NCI-H1105 treated with DMSO at 0.1 percent for 48 hours (cell line): ENCODE results near the gene MAPT.
"Not testable (repeated sequence)": the region's sequence is repeated elsewhere in the genome, so short reads cannot be mapped to it uniquely, and the experiment has no call there.

Source experiments
- DNase-seq: peaks from one replicate; lab custom pipeline; 2025; lab: John Stamatoyannopoulos, UW

The MAPT gene

DNA sequence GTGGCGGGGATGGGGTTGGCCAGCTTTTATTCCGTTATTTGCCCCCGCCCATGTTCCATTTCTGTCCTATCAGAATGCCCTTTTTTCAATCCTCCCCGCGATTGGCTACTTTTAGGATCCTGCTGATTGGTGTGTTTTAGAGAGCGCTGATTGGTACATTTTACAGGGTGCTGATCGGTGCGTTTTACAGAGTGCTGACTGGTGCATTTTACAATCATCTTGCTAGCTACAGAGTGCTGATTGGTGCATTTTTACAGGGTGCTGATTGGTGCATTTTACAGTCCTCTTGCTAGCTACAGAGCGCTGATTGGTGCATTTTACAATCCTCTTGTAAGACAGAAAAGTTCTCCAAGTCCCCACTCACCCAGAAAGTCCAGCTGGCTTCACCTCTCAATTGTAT, 32.2 kb upstream of the MAPT start:
- not testable (repeated sequence) for DNase-seq

DNA sequence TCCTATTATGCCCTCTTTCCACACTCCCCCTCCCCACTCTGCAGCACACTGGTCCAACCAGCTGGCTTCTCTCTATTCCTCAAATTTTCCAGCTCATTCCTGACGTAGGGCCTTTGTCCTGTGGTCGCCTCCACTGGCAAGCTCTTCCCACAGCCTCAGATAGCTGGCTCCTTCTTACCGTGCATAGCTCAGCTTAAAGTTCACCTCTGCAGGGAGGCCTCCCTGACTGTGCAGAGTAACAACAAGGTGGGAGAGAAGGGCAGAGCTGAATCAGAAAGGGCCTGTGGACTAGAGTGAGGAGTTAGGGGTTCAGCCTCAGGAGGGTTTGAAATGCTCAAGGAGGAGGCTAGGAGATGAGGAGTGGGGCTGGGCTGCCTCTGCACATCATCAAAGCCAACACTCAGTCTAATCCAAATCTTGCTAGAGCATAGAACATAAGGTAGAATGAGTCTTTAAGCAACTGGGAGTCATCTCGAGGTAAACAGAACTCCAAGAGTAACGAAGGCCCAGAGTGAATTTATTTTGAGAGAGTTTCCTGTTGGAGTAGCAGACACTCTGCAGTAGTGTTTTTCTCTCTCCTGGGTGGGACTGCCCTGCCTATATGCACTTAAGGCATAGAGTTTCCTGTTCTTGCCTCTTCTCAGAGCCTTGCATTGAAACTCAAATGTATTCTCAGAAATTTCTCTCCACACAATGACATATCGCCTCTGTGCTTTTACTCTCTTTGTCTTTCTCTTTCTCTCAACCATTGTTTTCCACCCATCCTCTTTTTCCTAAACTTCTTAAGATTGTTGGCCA, 30.3 kb upstream of the MAPT start:
- no peak for DNase-seq

DNA sequence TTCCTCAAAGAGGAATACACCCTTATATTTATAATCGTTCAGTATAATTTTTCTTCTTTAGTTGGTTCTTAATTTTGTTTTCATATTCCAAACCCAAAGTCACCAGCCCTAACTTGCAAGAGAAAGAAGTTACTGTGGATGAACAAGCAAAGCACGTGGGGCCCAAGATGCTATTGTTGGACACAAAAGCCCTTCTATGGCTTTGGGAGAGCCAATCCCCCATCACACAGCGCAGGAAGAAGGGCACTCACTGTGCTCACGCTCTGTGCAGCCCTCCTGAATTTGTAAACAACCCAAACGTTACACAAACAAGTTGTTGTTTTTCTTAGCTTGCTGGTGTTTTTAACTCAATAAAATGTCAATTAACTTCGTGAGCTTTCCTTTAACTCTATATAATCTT, 27.2 kb upstream of the MAPT start:
- DNase-seq, result no peak

DNA sequence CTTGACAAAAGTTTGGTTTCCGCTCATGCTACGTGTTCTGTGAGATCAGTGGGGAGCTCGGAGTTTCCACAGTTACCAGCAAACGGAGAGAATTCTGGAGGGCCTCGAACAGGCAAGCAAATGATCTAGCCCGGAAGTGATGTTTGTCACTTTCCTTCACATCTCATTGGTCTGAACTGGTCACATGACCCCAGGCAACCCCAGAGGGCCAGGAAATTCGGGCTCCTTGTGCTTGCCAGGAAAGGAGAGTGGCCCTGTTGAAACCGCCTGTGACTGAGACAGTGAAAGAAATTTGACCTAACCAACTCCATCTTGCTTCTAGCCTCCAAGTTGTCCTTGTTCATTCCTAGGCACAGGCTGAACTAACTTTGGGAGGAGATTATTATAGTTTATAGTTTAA, 26.7 kb upstream of the MAPT start:
- DNase-seq, result no peak

DNA sequence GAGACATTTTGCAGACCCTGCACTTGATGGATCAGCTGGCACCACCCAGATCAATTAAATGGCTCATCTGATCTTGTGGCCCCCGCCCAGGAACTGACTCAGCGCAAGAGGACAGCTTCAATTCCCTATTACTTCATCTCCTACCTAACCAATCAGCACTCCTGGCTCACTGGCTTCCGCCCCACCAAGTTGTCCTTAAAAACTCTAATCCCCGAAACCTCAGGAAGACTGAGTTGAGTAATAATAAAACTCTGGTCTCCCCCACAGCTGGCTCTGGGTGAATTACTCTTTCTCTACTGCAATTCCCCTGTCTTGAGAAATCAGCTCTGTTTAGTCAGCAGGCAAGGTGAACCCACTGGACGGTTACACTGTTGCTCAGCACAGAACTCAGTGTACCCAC, 26.1 kb upstream of the MAPT start:
- no peak for DNase-seq

DNA sequence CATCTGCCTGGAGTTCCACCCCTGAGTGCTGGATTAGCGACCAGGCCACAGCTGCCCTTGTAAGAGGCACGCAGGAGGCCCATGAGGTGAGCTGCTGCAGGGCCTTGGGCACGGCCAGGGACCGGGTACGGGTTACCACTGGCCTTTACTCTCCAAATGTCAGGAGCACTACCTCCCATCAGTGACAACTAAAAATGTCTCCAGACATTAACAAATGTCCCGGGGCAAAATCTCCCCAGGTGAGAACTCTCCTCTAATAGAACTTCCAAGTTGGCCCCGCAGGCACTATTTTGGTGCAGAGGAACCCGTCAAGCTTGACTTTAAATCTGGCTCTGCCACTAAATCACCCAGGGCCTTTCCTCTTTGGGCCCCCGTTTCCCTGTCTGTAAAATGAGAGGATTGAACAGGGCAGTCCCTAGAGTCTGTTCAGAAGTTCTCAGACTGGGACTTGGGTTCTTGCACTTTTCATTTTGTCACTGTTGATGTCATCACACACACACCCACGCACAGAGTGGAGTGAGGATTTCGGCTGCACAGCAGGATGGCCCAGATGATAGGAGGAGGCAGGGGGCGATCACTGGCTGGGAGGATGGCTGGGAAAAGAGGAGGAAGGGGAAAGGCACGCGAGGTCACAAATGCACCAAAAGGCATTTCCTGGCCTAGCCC, 24.5 kb upstream of the MAPT start:
- DNase-seq, result no peak

DNA sequence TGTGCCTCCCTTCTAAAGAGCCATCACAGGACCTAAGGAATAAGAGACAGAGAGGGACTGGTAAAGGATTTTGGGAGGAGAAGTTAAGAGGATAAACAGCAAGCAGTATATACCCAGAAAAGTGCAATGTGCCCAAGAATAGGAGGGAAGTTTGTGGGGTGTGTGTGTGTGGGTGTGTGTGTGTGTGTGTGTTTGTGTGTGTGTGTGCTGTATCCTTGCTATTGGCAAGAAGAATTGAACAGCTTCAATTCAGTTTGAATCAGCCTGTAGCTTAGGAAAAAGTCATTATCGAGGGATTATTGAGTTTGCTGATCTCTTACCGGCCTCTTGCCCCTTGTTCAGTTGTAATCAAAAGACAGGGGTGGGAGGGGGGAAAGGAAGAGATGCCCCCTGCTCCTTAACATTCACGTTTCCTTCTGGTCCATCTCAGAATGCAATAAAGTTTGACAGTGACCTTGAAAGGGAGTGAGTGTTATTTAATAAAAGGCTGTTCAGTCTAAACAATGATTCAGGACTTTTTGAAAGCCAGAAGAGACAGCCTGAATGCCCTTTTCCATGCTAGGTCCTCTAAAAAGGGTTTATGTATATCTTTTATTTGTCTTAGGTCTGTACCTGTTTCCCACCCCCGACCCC, 23.9 kb upstream of the MAPT start:
- no peak for DNase-seq

DNA sequence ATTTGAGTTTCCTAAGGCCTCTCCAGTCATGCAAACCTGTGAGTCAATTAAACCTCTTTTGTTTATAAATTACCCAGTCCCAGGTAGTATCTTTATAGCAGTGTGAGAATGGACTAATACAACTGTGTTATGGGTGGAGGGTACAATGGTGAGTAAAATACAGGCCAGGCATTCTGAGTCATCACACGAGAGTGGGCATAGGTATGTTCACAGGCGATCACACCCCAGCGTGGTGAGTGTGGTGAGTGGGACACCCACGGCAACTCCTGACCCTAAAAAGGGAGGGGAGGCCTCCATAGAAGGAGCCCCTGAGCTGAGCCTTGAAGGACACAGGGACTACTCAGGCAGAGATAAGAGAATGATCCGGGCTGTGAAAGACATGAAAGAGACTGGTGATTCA, 22.6 kb upstream of the MAPT start:
- no peak for DNase-seq

DNA sequence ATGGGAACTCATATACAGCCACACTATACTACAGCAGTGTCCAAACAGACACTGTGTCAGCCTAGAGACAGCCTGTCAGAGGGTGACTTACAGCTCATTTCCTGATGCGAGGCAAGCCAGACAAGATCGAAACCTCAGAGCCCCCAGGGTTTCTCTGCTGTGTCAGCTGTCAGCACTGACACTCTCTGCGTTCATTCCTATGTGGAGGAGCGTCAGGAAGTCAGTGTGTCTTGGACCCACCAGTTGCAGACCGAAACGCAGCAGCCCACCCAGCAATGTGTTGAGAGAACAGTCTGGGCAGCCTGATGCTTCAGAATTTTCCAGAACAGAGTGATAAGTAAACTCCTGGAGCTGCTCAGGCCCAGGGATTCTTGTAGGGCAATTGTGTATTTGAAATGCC, 20.6 kb upstream of the MAPT start:
- DNase-seq, result no peak

DNA sequence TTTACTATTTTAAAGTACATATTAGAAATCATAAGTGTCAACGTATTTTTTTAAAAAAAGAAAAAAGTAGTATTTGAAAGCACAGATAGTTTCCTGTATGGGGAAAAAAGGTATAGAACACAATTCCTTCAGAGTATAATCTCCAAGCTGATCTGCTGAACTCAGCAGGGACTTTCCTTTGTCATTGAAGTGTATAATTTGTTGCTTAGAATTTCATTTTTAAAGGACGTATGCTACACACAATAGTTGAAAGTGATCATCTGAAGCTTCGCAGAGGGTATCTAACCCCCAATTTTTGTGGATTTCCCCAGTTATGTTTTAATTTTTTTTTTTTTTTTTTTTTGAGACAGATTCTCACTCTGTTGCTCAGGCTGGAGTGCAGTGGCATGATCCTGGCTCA, 20.2 kb upstream of the MAPT start:
- DNase-seq, result no peak

DNA sequence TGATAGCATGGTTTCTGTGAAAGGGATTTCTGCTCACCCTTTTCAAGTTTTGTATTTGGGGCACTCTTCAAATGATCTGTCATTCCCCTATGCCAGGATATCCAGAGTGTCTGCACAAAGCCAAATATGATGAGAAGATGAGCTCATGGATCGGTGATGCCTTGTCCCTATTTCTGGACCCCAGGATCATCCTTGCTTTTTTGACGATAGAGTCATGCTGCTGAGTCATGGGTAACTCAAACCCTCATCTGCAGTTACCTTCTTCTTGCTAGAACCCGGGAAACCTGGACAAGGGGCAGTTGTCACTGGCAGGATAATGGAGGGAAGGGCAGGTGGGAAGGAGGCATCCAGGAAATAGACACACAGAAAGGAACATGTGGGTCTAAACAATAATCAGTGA, 17.8 kb upstream of the MAPT start:
- DNase-seq, result no peak

DNA sequence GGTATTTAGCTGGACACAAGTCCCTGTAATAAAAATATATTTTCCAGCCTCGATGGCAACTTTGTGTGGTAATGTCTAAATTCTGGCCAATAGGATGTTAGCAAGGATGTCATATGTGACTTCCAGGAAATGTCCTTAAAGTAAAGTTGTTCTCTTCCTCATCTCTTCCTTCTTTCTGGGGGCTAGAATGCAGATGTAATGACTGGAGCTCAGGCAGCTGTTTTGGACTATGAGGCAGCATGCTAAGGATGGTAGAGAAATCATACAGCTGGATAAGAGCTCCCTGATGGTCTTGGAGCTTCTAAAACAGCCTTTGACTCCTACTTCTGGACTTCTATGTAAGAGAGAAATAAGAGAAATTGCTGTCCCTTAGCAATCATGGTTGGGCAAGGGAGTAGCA, 16.9 kb upstream of the MAPT start:
- no peak for DNase-seq

DNA sequence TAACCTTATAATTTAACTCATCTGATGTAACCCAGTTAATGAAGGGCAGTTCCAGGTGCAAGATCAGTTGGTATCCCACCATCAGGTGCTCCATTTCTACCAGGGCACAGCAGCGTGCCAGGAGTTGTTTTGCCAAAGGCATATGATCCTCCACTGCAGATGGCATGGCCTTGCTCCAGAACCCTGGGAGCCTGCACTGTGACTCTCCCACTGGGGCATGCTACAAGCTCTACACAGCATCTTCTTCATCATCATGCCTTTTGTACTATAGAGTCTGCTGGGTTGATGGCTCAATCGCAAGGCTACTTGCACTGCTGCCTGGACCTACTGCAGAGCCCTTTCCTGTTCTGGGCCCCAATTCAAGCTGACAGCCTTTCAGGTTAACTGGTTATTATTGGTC, 11.3 kb upstream of the MAPT start:
- DNase-seq, result no peak

DNA sequence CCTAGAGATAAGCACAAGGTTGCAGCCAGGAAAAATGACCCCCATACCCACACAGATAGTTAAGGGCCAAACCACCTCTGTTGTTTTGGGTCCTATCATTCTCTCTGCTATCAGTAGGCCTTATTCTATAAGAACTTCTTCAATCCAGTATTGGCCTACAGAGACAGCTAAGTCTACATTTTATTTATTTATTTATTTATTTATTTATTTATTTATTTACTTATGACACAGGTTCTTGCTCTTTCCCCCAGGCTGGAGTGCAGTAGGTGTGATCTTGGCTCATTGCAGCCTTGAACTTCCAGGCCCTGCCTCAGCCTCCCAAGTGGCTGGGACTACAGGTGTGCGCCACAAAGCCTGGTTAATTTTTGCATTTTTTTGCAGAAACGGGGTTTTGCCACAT, 7.5 kb upstream of the MAPT start:
- no peak for DNase-seq

DNA sequence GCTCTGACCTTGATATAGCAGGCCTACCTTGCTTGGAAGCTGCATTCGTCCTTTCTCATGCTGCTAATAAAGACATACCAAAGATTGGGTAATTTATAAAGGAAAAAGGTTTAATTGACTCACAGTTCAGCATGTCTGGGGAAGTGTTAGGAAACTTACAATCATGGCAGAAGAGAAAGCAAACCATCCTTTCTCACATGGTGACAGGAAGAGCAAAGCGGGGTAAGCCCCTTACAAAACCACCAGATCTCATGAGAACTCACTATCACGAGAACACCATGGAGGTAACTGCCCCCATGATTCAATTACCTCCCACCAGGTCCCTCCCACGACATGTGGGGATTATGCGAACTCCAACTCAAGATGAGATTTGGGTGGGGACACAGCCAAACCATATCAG, 6.0 kb upstream of the MAPT start:
- DNase-seq, result no peak

DNA sequence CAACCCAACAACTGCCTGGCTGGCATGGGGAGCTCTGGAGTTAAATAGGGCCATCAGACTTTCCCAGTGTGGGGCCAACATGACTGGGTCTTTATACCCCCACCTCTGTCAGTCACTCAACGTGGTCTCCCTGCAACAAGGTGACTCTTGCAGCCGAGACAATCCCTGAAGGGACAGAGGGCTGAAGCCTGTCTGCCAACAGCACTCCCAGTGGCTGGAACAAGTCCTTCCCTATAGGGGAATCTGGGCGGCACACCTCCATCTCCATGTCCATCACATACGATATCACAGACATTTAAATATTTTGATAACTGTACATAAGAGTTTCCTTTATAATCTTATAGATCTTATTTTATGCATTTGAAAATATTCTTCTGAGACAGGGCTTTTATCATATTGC, 4.8 kb upstream of the MAPT start:
- no peak for DNase-seq

DNA sequence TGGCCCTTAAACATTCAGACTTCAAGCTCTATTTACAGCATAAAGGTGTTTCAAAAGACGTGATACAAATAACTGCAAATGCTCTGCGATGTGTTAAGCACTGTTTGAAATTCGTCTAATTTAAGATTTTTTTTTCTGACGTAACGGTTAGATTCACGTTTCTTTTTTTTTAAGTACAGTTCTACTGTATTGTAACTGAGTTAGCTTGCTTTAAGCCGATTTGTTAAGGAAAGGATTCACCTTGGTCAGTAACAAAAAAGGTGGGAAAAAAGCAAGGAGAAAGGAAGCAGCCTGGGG, 681 bp upstream of the MAPT start:
- DNase-seq, result no peak

DNA sequence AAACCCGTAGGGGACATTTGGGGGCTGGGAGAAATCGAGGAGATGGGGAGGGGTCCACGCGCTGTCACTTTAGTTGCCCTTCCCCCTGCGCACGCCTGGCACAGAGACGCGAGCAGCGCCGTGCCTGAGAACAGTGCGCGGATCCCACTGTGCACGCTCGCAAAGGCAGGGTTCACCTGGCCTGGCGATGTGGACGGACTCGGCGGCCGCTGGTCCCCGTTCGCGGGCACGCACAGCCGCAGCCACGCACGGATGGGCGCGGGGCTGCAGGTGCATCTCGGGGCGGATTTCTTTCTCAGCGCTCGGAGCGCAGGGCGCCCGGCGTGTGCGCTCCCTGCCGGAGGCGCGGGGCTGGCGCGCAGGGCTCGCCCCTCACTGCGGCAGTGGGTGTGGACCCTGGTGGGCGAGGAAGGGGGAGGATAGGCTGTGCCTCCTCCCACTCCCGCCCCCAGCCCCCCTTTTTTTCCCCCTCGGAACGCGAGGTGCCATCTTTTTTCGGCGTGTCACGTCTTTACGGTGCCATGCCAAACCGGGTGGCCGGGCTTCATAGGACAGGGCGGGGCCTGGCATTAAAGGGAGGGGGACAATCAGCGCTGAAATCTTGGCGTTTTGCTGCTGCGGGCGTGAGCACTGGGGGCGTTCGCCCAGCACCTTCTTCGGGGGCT, 1.1 kb downstream of the MAPT start:
- DNase-seq, result peak; percentile 69

DNA sequence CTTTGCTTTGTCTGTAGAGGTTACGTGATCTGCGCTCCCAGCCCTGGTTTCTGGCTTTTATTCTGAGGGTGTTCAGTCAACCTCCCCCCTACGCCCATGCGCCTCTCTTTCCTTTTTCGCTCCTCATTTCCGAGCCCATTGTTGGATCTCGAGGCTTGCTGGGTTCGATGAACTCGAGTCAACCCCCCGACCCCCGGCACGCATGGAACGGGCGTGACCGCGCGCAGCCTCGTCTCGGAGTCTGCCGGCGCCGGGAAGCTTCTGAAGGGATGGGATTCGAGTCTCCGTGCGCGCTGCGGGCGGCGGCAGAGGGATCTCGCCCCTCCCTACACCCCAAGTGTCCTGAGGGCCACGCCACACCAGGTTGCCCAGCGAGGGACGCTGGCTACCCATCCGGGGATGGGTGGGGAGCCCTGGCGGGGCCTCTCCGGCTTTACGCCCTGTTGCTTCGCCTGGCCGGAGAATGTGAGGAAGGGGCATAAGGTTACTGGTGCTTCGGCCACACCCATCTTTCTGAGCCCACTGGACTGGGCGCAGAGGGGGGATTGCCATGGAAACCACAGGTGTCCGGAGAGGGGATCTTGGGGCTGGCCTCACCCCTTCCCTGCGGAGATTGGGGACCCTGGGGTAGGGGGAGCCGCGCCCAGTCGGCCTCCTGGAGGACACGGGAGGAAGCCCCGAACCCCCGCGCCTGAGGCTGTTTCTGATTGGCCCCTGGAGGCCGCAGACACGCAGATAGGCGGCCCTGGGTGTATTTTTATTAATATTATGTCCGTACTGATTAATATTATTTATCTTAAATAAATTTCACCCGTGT, 1.8 kb downstream of the MAPT start:
- DNase-seq, result no peak

DNA sequence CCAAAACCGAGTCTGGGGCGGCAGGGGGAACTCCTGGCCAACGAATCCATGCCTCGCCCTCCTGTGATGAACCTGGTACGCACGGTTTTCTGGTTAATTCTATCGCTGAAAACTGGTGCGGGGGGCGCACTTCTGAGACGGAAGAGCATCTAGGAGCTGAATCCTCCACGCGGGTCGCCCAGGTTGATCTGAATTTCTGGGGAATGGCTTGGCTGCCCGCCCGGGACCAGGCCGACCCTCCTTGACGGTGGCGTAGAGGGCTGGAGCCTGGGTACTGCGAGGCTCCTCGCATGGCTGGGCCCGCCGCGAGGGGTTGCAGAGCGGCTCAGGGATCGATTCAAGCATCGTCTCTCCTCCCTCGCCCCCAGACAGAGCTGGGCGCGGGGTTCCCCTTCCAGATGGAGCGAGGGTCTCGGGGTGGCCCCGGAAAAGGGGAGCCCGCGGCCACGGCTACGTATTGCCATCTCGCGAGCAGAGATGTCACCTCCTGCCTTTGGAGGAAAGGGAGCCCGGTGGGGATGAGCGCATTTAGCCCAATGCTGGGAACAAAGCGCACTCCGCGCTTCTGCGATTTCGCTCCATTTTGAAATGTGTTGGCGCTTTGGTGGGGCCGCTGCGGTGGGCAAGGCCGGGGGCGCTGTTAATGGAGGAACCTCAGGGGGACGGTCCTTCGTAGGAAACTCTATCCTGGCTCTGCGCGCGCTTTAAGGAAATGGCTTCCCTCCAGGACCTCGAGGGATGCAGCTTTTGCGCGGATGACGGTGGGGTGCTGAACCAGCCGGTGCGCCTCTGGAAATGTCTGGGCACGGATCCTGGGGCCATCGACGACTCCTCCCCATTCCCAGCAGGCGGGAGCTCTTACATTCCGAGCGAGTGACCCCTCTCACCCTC, 2.7 kb downstream of the MAPT start:
- DNase-seq, result peak; percentile 35

DNA sequence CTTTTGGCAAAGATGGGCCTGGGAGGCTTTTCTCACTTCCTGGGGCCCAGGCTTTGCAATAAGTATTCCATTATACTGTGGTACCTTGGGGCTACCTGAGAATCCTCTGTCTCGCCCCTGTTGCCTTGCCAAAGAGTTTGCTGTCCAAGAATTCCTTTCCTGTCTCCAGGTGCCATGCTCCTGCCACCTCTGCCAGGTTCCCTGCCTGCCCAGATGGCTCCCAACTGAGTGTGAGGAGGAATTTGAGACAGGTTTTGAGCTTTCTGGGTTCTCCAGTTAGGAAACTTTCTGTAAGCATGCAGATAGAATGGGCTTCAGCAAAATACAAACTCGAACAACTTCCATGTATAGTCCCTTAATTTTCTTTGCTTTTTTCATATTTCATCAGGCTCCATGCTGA, 5.8 kb downstream of the MAPT start:
- no peak for DNase-seq
